ENCODE data around the gene INTS1. TPM values are rescaled to one million over a fixed set of nuclear protein-coding genes. Genes with fewer than 3 reads are reported as not detected.

INTS1 gene
- total and polyA plus RNA-seq, 10 of the 15 experiments (the other 5 are each of a cell fraction or from before 2014, with no cell fraction given): 0.52 to 89.0 (median 15.1) TPM

- TF ChIP-seq POU2F2 (IDR thresholded peaks at IDR 0.05; ENCODE audit: borderline replicate concordance, low read depth, low read length): no peak
- no peak for TF ChIP-seq ZSCAN29 (IDR thresholded peaks at IDR 0.05)
Measured at GRCh38 chr7:1547777-1548437, 43.7 kb upstream of the INTS1 start (continued).

- Histone ChIP-seq H3K79me2 (ENCODE audit: control insufficient read depth, insufficient read depth, low read length) (no peaks in the 10 kb centered on the region), H3K4me2 (ENCODE audit: control insufficient read depth, insufficient read depth) (no peak overlapping the region), H3K9me3 (replicated peaks; ENCODE audit: control insufficient read depth, insufficient read depth, low read length) (no peaks in the 10 kb centered on the region), H3K4me3 (no peak overlapping the region), H3K27me3 (replicated peaks in 1 of 2; ENCODE audit: control insufficient read depth in 2 of 2, insufficient read depth in 2 of 2, low read length in 1 of 2) (no peaks in the 10 kb centered on the region), H3K36me3 (ENCODE audit: control insufficient read depth in 2 of 2, insufficient read depth in 2 of 2, low read length in 1 of 2) (peaks cover 0 to 3% of the 10 kb centered on the region in 2 experiments; a peak in 1 of 4 replicates), H2AFZ (ENCODE audit: control insufficient read depth, low read depth, low read length) (no peak overlapping the region), H3K9ac (ENCODE audit: control insufficient read depth, insufficient read depth, low read length) (no peak overlapping the region), H3K27ac (ENCODE audit: control insufficient read depth, insufficient read depth) (no peak overlapping the region), H3K4me1 (ENCODE audit: control insufficient read depth, insufficient read depth, low read length) (no peaks in the 10 kb centered on the region), H4K20me1 (ENCODE audit: control insufficient read depth, insufficient read depth) (no peaks in the 10 kb centered on the region)
- CTCF ChIA-PET: no interaction called here
- ATAC-seq: no peak
- intact Hi-C loops (cut with micrococcal nuclease; ENCODE audit: unreplicated experiment): no loop called here
- 74% methylated on average over 36 of the region's 41 CpGs for WGBS (ENCODE audit: insufficient coverage, insufficient replicate concordance, low lambda C conversion rate, missing lambda C conversion rate)
- no peak for FAIRE-seq
- in situ Hi-C loops (cut with MboI): no loop called here
- RAD21 ChIA-PET (ENCODE audit: unreplicated experiment): no interaction called here
- TF ChIP-seq IRF3 (IDR thresholded peaks at IDR 0.05): no peak
- no peak for TF ChIP-seq MYC (IDR thresholded peaks at IDR 0.05; ENCODE audit: insufficient read depth, insufficient read length, insufficient replicate concordance, low read length, severe bottlenecking)
- TF ChIP-seq ATF7 (IDR thresholded peaks at IDR 0.05; ENCODE audit: low read depth): no peak
- TF ChIP-seq SREBF2 (IDR thresholded peaks at IDR 0.05; ENCODE audit: low read length): no peak
- no peak for TF ChIP-seq RFX5 (IDR thresholded peaks at IDR 0.05; ENCODE audit: low read depth, low read length)
- no peak for TF ChIP-seq POLR2AphosphoS2 (IDR thresholded peaks at IDR 0.05; ENCODE audit: low read depth, low read length)
- no peak for TF ChIP-seq HDAC6 (IDR thresholded peaks at IDR 0.05; ENCODE audit: unreplicated experiment)
- TF ChIP-seq CREM (IDR thresholded peaks at IDR 0.05; ENCODE audit: low read depth): no peak
- TF ChIP-seq WRNIP1 (IDR thresholded peaks at IDR 0.05; ENCODE audit: borderline replicate concordance, low read depth, low read length): no peak
- TF ChIP-seq MTA2 (IDR thresholded peaks at IDR 0.05; ENCODE audit: low read depth): no peak
- no peak for TF ChIP-seq NFIC (IDR thresholded peaks at IDR 0.05; ENCODE audit: low read depth, low read length)
- TF ChIP-seq YBX1 (IDR thresholded peaks at IDR 0.05): no peak
- no peak for TF ChIP-seq MEF2A (IDR thresholded peaks at IDR 0.05; ENCODE audit: insufficient read depth, low read depth, low read length)
- SMC1A ChIA-PET (ENCODE audit: uncharacterized antibody, unreplicated experiment): no interaction called here
- POLR2A ChIA-PET: no interaction called here
- BruUV-seq (replicated peaks): no TSS peak
- no peak for DNase-seq (ENCODE audit: low read depth, low spot score)
Measured at GRCh38 chr7:1546909-1547776, 43.0 kb upstream of the INTS1 start.

Measured in GM12878 (cell line).